Esophagus muscularis mucosa (tissue), 4 donors: Measurements from ENCODE around the gene OR6X1. TPM values are rescaled to one million over a fixed set of nuclear protein-coding genes. Genes with fewer than 3 reads are reported as not detected.

ENCODE experiments used
- DNase-seq: peaks from one replicate; pipeline ENCODE4 v3.0.0-alpha.2; 2017; ENCODE audit errors: extremely low spot score
- H3K27ac ChIP-seq, 4 donors: fragments of 200-600 bp; sonication (generic); replicated peaks in 1 of 4; 1 replicate in 3 of 4; 2 replicates in 1 of 4; pipeline ENCODE4 v1.5.1; 2016 to 2019; ENCODE audit warnings: mild to moderate bottlenecking in 1 of 4
- H3K27me3 ChIP-seq, 4 donors: fragments of 200-600 bp; sonication (generic); one replicate each; pipeline versions ENCODE4 v1.5.1 to v1.6.0; 2016 to 2019
- H3K36me3 ChIP-seq, 4 donors: fragments of 200-600 bp; sonication (generic); one replicate each; pipeline ENCODE4 v1.5.1; 2016 to 2019
- H3K4me1 ChIP-seq, 4 donors: fragments of 200-600 bp; sonication (generic); one replicate each; pipeline ENCODE4 v1.5.1; 2016 to 2019
- H3K4me3 ChIP-seq, 4 donors: fragments of 200-600 bp; sonication (generic); 1 replicate in 2 of 4; 2 replicates in 2 of 4; pipeline ENCODE4 v1.5.1; 2016 to 2019; ENCODE audit warnings: mild to moderate bottlenecking in 4 of 4, moderate library complexity in 1 of 4
- H3K9me3 ChIP-seq, 4 donors: fragments of 200-600 bp; sonication (generic); 1 replicate in 3 of 4; 2 replicates in 1 of 4; pipeline ENCODE4 v1.5.1; 2016 to 2019
- CTCF ChIP-seq, 3 experiments: fragments of 200-600 bp in 2 of 3; fragments of 450-650 bp in 1 of 3; sonication (generic) in 2 of 3; IDR thresholded peaks; one replicate each; pipeline ENCODE4 v1.5.1; 2017 to 2019; ENCODE audit warnings: antibody characterized with exemption in 3 of 3, mild to moderate bottlenecking in 2 of 3, moderate library complexity in 1 of 3
- EP300 ChIP-seq: sonication (generic); formaldehyde crosslinking; IDR thresholded peaks from one replicate; pipeline ENCODE4 v1.6.1; 2017; ENCODE audit warnings: antibody characterized with exemption
- POLR2A ChIP-seq: fragments of 450-650 bp; IDR thresholded peaks from one replicate; pipeline ENCODE4 v1.6.1; 2017; ENCODE audit warnings: antibody characterized with exemption, moderate library complexity, mild to moderate bottlenecking, low read depth
- POLR2AphosphoS5 ChIP-seq, 2 donors: sonication (generic); formaldehyde crosslinking; IDR thresholded peaks; one replicate each; pipeline ENCODE4 v1.6.1; 2017; ENCODE audit warnings: antibody characterized with exemption in 2 of 2
- WGBS: methylation state at CpG from one replicate; pipeline ENCODE4 v1.1.5; 2018; 5-methylcytosine and 5-hydroxymethylcytosine counted together
- intact Hi-C: fragments of 100-400 bp; cut with DNase I; formaldehyde crosslinking; loops from one replicate; pipeline ENCODE4 v1.15.1; 2023
- total RNA-seq, 4 donors: library from RNA; depleted of rRNA; stranded (reverse); fragments of >200 nt; gene quantifications; one replicate each; pipeline versions ENCODE4 v1.1.0 to v1.2.1, GENCODE V29; 2016

OR6X1 gene
- total RNA-seq, 4 donors from 2014 or later = not detected

- TF ChIP-seq EP300 (no peak), POLR2A (no peak), CTCF (IDR thresholded peaks at IDR 0.05) (no peak)
- no peaks in the 10 kb centered on the region for H3K4me1 ChIP-seq
- no peak for DNase-seq
- H3K4me3 ChIP-seq = no peak overlapping the region
- H3K27me3 ChIP-seq = peaks cover 0 to 4% (median 0%) of the 10 kb centered on the region in 4 donors
- peaks cover 0 to 17% (median 13%) of the 10 kb centered on the region in 4 donors for H3K9me3 ChIP-seq
- no peak overlapping the region for H3K27ac ChIP-seq
- WGBS = 72% methylated on average over 1 of the region's 1 CpG
- H3K36me3 ChIP-seq = no peaks in the 10 kb centered on the region
- intact Hi-C loops = no loop called here
Measured at GRCh38 chr11:123760894-123761293, 6.6 kb upstream of the OR6X1 start.

GRCh38 chr11:123757976-123758375 is 3.7 kb upstream of the OR6X1 start:
- WGBS = 70% methylated on average over 3 of the region's 3 CpGs
- DNase-seq = no peak
- Histone ChIP-seq H3K27ac (no peak overlapping the region), H3K27me3 (peaks cover 0 to 4% (median 0%) of the 10 kb centered on the region in 4 donors), H3K36me3 (no peaks in the 10 kb centered on the region), H3K4me3 (no peak overlapping the region), H3K9me3 (peaks cover 0 to 16% (median 13%) of the 10 kb centered on the region in 4 donors), H3K4me1 (no peaks in the 10 kb centered on the region)
- intact Hi-C loops = no loop called here
- TF ChIP-seq POLR2AphosphoS5 (IDR thresholded peaks at IDR 0.05) (no peak), EP300 (no peak), POLR2A (no peak), CTCF (IDR thresholded peaks at IDR 0.05) (no peak)

GRCh38 chr11:123755813-123756212 is 1.5 kb upstream of the OR6X1 start:
- no peak overlapping the region for H3K27ac ChIP-seq
- H3K9me3 ChIP-seq = no peaks in the 10 kb centered on the region
- peaks cover 0 to 8% (median 0%) of the 10 kb centered on the region in 4 donors for H3K27me3 ChIP-seq
- no peak overlapping the region for H3K4me3 ChIP-seq
- WGBS = 86% methylated on average over 3 of the region's 3 CpGs
- H3K36me3 ChIP-seq = no peaks in the 10 kb centered on the region
- no peak for DNase-seq
- H3K4me1 ChIP-seq = no peaks in the 10 kb centered on the region
- intact Hi-C loops = no loop called here
- TF ChIP-seq POLR2A = no peak
- no peak for TF ChIP-seq EP300
- no peak for TF ChIP-seq POLR2AphosphoS5 (IDR thresholded peaks at IDR 0.05)
- TF ChIP-seq CTCF (IDR thresholded peaks at IDR 0.05) = no peak

GRCh38 chr11:123755344-123755743 is 1.0 kb upstream of the OR6X1 start:
- no peak for DNase-seq
- Histone ChIP-seq H3K27me3 (peaks cover 0 to 8% (median 0%) of the 10 kb centered on the region in 4 donors), H3K4me1 (no peaks in the 10 kb centered on the region), H3K27ac (no peak overlapping the region), H3K4me3 (no peak overlapping the region), H3K9me3 (no peaks in the 10 kb centered on the region), H3K36me3 (no peaks in the 10 kb centered on the region)
- TF ChIP-seq POLR2A (no peak), EP300 (no peak), POLR2AphosphoS5 (IDR thresholded peaks at IDR 0.05) (no peak), CTCF (IDR thresholded peaks at IDR 0.05) (no peak)
- intact Hi-C loops = no loop called here

- Histone ChIP-seq H3K4me3 (no peak overlapping the region), H3K27ac (no peak overlapping the region), H3K36me3 (no peaks in the 10 kb centered on the region), H3K4me1 (no peaks in the 10 kb centered on the region), H3K27me3 (peaks cover 0 to 5% (median 0%) of the 10 kb centered on the region in 4 donors), H3K9me3 (no peaks in the 10 kb centered on the region)
- intact Hi-C loops = no loop called here
- TF ChIP-seq CTCF (IDR thresholded peaks at IDR 0.05) (no peak), EP300 (no peak), POLR2AphosphoS5 (IDR thresholded peaks at IDR 0.05) (no peak)
- DNase-seq = no peak
Measured at GRCh38 chr11:123753110-123753509, 1.2 kb downstream of the OR6X1 start.
